GM18870 (cell line): Measurements from ENCODE around the gene ZDHHC7.
A peak's percentile ranks its signal among the peaks of the same experiment; 100 is the strongest.

Experiments used
- ATAC-seq: cut with Tn5 transposase; IDR thresholded peaks from one replicate; pipeline ENCODE4 v1.9.1; 2021; ENCODE audit warnings: moderate library complexity; ENCODE audit not compliant: unreplicated experiment

Gene ZDHHC7

DNA sequence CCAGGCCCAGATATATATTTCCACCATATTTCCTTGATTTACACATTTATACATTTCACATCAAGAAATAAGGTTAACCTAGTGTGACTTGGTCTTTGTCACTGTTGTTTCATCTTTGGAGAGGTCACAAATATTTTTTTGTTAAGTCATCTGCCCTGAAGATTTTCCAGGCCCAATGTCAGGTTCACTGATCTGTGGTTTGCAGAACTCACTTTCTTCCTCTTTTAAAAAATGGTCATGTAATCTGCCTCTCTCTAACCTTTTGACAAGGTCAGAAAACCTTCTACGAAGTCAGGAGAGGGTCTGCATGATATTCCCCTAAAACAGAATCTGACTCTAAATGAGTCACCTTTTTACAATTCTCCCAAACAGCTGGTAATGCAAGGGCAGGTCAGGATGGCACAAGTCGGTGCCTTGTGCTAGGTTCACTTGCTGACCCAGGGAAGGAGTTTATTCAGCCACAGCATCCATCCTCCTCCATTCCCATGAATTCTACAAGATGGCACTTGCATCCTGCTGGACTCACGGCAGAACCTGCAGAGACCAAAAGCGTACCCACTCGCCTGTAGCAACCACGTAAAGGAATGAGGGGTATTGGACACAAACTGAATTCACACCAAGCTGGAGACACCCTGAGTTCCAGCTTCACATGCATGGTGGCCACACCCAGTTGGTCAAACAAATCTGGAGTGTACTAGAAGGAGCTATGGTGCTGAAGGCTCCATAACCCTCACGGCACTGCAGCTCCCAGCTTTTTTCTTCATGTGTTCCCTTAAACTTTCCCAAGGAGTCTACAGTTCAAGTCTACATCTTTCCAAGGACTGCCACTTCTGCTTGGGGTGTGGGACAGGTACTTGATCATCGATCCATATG, 14.7 kb upstream of the ZDHHC7 start:
- ATAC-seq, result no peak

DNA sequence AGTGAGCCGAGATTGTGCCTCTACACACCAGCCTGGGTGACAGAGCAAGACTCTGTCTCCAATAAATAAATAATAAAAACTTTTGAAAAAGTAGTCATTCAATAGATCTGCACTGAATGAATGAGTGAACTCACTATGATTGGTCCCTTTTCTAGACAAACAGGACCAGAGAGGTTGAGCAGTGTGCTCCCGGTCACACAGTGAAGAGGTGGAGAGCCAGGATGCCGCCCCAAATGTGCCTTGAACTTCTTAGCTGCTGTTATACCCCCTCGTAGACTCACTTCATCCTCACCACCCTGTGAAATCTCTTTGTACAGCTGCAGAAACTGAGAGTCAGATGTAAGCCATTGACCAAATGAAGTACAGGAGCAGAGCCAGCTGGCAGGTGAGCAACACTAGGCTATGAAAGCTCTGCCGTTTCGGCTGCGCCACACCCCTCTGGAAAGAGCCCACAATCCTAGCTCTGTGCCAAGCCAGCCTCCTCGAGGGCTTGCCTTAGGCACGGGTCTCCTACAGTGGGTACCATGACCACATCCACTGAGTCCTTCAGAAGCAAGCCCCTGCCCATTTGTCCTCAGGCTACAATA, 8.4 kb upstream of the ZDHHC7 start:
- ATAC-seq, result no peak

DNA sequence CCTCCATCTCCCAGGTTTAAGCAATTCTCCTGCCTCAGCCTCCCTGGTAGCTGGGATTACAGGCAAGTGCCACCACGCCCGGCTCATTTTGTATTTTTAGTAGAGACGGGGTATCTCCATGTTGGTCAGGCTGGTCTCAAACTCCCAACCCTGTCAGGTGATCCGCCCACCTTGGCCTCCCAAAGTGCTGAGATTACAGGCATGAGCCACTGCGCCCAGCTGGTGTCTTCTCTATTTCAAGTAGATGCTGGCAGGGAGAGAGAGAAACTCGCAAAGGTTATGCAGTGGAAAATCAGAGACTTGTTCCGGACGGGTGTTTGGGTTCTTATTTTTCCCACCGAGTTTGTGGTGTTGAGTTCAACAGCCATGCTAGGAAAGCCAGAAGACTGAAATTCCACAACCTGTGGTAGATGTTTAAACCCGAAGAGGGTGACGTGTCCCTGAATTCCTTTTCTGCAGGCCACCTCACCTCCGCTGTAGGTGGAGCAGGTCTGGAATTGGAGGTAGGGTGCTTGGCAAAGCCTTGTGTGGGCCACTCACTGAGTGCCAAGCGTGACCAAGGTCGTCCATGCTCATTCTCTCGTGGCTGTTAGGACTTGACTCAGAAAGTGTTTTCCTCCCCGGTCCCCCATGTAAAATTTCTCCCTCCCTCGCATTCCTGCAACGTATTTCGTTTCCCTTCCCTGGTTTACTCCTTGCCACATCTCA, 7.3 kb upstream of the ZDHHC7 start:
- ATAC-seq, result no peak

DNA sequence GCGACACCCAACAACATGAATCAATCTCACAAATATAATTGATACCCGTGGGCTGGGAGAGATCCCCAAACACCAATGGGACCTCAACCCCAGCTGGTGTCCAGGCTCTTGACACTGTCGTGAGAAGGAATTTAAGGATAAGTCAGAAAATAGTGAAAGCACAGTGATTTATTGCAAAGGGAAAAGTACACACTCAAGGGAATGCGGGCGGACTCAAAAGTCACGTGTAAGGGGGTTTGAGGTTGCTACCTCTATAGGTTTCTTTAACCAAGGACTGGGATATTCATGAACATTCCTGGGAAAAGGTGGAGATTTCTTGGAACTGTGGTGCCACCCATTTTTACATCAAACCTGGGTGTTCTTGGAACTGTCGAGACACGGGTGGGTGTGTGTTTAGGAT, 6.3 kb upstream of the ZDHHC7 start:
- no peak for ATAC-seq

DNA sequence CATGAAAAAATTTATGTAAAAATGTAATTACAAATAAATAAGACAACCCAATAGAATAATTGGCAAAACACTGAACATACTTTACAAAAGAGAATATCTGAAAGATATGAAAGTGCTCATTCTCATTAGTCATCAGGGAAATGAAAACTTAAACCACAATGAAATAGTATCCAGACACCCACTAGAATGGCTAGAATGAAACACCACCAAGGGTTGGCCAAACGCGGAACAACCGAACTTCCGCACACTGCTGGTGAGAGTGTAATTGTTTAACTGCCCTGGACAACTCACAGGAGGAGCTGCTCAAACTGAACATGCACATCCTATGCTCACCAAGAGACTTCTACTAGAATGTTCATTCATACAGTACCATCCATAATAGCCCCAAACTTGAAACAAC, 5.8 kb upstream of the ZDHHC7 start:
- no peak for ATAC-seq

DNA sequence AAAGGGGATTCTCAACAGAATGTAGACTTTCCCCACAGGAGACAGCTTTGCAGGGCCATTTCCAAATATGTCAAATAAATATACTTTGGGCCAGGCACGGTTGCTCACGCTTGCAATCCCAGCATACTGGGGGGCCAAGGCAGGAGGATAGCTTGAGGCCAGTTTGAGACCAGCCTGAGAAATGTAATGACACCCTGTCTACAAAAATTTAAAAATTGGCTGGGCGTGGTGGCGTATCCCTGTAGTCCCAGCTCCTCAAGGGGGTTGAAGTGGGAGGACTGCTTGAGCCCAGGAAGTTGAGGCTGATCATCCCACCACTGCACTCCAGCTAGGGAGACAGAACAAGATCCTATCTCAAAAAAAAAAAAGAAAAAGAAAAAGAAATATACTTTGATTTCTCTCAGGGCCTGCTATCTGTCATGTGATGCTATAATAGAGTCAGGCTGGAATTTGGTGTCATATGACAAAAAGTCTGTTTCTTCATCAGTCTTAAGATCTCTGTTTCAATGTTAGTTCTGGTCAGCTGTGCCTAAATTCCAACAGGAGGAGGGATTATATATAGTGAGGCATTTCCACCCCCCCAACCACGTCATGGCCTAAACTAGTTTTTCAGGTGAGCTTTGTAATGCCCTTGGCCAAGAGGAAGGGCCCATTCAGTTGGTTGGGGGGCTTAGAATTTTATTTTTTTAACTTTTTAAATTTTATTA, 4.3 kb upstream of the ZDHHC7 start:
- ATAC-seq, result no peak

DNA sequence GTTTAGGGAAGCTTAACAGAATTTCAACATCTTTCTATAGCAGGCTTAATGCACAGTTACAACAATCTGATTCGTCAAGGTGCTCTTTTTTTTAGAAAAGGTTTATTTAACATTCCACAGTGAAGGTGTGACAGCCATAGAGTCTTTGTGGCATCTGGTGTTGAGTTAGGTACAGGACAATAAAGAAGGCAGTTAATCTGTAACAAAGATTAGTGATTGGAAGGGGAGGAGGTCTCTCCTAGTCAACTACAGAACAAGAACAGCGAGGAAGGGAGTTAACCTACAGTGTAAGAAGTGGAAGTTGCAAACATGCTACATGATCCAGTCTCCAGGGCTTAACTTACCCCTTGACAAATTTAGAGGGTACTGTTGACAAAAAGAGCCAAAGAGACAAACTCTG, 3.0 kb upstream of the ZDHHC7 start:
- no peak for ATAC-seq

DNA sequence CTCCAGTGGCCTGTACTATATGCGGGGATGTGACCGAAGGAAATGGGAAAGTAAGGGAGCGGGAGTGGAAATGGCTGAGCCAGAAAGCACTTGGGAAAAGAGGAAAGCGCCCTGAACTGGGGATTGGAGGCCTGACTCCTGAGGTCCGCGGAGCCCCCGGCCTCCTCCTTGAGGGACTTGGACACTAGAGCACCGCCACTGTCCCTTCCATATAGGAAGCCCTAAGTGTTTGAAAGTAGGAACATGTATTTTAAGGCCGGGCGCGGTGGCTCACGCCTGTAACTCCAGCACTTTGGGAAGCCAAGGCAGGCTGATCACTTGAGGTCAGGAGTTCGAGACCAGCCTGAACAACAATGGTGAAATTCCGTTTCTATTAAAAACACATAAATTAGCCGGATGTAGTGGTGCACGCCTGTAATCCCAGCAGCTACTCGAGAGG, 530 bp upstream of the ZDHHC7 start:
- peak; percentile 16 for ATAC-seq

DNA sequence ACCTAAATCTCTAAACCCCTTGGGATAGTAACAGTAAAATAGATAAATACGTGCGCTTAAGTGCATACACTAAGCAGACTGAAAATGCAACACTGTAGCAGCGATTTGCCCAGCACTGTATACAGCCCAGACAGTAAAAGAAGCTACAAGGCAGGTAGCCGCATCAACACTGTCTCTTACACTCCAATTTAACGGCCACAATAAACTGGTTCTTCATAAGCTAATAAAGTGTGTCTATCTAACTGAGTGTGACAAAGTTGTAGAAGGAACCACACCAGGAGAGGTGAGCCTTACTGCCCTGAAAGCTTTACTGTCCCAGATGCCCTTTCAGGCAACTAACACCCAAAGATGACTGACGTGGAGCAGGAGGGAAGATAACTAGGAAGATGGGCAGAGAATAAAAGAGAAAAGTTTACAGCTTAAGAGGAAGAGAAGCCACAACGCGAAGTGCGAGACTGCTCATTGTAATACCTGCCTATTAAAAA, 847 bp downstream of the ZDHHC7 start:
- no peak for ATAC-seq

DNA sequence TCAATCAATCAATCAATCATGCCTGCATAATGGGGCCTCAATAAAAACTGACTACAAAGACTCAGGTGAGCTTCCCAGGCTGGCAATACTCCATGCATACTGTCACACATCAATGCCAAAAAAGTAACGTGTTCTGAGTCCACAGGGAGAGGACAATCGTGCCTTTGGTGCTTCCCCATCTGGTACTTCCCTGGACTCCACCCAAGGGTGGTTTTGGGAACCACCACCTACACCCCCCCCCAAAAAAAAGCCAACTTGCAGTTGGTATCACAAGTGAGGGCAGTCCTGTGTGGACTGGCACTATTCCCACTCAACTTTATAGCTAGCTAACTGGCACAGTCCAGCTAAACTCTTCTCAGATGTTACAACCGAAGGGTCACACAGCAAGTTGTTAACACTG, 3.1 kb downstream of the ZDHHC7 start:
- ATAC-seq, result no peak

DNA sequence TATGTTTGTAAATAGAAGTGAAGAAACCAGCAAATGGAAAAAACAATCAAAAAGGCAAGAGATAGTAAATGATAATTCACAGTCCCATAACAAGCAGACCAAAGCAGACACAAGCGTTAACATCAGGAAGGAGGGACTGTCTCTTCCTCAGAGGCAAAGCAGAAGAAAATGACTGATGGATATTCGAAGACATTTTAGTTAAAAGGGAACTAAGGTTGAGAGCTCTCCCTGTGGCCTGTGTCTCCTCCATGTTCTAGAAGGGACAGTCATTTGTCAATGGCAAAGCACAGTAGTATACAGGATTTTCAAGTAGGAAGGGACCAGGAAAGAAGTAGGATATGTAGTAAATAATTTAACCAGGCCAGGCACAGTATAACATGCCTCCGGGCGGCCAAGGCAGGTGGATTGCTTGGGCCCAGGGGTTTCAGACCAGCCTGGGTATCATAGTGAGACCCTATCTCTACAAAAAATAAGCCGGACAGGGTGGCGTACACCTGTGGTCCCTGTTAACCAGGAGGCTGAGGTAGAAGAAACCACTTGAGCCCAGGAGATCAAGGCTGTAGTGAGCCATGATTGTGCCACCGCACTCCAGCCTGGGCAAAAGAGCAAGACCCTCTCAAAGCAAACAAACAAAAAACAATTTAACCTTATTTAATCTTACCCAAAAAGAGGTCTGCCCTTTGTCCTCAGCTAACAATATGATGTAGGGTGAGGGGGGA, 3.7 kb downstream of the ZDHHC7 start:
- no peak for ATAC-seq

DNA sequence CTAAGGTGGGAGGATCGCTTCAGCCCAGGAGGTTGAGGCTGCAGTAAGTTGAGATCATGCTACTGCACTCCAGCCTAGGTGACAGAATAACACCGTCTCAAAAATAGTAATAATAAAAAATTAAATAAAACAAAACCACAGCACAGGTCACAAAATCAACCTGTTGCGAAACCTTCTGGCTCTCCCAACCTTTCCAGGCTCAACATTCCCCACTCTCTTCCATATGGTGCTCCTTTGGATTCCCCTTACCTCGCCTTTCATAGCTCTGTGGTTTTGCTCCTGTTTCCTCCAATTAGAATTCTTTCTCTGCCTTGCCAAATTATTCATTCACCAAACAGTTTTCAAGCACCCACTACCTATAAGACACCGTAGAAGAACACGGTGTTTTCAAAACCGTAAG, 4.7 kb downstream of the ZDHHC7 start:
- ATAC-seq, result no peak

DNA sequence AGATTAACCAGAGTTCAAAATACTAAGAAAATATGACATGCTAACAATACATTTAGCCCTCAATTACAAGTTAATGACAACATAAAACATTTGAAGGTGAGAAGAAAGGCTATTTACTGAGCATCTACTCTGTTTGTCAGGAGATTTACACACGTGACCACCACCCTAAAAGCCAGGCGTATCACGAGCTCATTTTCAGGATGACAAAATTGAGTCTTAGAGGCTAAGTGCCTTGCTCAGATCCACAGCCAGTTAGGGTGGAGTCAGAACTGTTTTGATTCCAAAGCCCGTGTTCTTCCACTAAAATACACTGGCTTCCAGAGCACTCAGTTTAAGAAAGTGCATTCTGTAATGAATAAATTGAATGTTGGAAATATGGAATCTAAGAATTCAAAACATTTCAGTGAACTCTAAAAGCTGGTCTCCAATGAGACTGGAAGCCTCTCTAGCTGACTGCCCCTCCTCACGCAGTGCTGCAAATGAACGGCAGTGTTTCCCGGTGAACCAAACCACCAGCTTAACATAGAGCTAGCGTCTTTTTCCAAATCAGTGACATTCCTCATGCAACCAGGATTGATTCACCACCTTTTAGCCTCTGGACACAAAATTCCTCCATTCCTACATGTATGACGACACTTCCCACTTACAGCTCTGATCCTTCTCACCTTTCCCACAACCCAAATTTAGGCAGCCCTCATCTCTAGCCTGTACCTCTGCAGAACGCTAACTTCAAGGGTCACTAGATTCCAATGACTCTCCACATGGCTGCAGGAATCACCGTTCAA, 5.9 kb downstream of the ZDHHC7 start:
- no peak for ATAC-seq

DNA sequence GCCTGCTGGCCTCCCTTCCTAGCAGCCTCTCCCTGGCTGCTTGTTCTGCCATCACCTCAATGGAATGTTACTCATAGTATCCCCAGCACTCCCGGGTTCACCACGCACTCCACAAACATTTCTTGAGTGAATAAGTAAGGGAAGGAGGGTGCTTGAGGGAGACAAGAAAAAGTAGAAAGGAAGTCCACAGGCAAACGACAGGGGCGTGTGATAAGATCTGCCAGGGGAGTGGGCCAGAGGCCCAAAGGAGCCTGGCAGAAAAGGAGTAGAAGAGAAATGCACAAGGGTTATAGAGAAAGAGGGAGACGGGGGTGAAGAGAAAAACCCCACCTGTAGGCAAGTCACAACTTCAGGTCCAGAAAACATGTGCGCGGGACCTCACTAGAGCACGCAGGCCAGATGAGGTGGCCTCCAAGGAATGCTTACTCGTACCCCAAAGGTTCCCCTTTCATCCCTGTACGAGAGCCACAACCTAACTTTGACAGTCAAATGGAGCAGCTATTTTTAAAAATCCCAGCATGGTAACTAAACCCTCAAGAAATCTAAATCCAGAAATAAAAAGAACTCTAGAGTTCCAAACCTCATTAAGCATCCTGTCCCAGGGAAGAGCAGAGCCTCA, 6.6 kb downstream of the ZDHHC7 start:
- ATAC-seq, result no peak

DNA sequence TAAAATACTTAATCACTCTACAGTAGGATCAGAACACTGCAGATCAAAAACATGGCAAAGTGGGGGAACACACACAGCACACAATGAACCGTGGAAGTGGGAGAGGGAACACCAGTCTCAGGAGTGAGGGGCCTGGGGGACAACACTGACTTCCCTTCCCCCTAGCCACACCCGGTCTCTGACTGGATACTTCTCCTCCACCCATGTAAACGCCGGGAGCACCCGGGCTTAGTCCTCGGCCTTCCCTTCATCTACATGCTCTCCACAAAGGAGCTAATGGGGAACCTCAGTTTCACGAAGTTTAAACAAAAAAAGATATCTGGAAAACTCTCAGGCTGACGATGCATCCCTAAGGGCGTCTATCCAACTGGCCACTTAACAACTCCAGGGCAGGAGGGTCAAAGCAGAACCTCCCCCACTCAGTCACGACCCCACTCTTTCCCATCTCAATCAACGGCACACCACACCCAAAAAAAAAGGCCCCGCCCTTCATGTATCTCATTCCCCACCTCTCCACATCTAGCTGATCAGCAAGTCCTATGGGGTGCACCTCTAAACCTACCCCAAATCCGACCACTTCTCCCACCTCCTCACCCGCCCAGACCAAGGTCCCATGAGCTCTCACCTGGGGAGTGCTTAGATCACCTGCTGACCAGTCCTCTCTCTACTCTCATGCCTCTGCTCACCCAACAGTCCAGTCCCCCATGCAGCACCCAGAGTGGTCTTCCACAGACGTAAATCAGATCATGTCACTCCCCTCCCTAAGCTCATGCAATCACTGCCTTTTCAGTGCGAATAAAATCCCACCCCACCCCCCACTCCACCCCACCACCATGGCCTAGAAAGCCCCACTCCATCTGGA, 7.4 kb downstream of the ZDHHC7 start:
- ATAC-seq, result no peak

DNA sequence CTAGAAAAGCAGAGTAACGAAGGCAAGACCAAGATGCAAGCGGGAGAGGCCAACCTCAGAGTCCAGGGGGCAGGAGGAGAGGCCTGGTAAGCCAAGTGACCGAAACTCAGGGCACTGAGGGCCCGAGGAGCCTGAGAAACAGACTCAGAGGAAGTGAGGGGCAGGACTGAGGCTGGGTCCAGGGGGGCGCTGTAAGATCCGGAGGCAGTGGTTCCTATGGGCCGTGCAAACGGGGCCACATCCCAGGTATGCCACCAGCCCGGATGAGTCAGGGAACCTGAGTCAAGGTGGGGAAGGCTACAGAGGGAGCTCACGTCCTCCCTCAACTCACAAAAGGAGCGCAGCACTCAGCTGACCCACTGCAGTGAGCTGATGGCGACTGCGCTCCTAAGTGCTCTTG, 8.3 kb downstream of the ZDHHC7 start:
- no peak for ATAC-seq

DNA sequence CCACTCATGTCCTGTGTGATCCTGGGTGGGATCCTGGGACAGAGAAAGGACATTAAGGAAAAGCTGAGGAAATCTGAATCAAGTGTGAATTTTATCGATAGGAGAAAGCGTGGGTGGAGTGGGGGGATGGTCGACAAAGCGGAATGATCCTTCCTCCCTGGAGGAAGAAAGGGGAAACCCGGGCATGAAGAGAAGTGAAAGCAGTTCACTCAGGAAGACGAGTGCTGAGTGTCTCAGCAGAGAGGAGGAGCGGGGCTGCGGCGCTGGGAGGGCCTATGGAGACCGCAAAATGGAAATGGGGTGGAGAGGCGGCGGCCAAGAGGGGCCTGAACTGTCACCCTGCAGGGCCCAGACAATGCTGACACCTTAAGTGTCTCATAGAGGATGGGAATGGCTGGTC, 8.7 kb downstream of the ZDHHC7 start:
- ATAC-seq, result no peak

DNA sequence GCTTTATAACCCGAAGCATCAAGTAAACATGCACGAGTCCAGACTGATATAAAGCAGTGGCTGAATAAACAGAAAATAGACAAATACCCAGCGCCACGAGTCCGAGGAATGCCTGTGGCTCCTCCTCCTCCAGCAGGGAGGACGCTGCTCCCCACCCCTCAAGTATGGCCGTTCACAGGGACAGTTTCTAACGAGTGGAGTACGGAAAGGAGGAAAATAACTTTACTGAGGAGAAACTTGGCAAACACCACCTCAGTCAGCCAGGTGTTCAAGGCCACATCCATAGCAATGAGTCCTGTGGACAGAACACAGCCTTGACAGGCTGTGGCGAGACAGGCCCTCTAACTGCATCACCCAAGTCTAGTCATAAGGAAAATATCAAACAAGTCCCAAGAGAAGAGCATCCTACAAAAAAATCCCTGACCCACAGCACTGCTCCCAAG, 9.2 kb downstream of the ZDHHC7 start:
- no peak for ATAC-seq
